ENCODE results near the gene CHKB. TPM values are rescaled to one million over a fixed set of nuclear protein-coding genes. Genes with fewer than 3 reads are reported as not detected.
"Not testable (repeated sequence)": the region's sequence is repeated elsewhere in the genome, so short reads cannot be mapped to it uniquely, and the experiment has no call there.

CHKB gene
- total RNA-seq, 1 experiment from 2014 or later, result 34.8 TPM

DNA sequence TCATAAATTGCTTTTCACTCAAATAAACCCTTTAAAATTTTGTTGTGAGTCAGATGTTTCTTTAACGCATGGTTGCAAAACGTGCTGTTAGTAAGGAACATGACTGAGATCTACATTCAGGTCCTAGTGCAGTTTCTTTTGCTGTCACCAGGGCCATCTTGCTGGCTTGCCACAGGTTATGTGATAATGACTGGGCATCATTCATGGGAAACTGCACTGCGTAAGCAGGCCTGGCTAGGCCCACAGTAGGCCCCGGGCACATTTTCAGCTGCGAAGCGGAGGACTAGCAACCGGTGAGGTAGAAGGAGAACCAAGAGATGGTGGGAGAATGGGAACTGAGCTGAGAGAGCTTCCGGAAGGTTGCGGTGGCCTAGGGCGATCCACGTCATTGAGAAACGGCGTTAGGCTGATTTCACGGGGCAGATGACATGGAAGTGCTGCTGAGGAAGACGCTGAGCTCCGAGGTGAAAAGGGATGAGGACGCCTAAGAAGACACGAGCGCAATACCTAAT, 40.2 kb downstream of the CHKB start:
- in situ Hi-C loops (cut with HindIII; ENCODE audit: low sequenced_read_pairs), result no loop called here
- DNase-seq (ENCODE audit: low spot score), result no peak

DNA sequence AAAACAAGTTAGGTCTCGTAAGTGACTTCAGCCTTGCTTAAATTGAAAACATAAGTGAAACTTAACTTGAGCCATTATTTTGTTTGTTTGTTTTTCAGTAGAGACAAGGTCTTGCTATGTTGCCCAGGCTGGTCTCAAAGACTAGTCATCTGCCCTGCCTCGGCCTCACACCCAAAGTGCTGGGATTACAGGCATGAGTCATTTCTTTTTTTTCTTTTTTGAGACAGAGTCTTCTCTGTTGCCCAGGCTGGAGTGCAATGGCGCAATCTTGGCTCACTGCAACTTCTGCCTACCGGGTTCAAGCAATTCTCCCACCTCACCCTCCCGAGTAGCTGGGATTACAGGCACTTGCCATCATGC, 41.0 kb downstream of the CHKB start:
- in situ Hi-C loops (cut with HindIII; ENCODE audit: low sequenced_read_pairs); DNase-seq (ENCODE audit: low spot score): not testable (repeated sequence)

DNA sequence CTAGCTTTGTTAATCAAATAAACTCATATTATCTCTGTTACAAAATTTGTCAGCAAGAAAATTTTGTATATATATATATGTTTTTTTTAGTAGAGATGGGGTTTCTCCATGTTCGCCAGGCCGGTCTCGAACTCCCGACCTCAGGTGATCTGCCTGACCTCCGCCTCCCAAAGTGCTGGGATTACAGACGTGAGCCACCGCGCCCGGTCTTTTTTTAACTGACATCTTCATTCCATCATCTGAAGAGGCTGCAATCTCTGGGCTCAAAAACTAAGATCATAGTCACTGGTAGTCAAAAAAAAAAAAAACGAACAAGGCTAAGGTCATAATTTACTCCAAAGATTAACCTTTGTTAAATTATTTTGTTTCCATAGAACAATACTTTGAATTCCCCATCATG, 42.3 kb downstream of the CHKB start:
- in situ Hi-C loops (cut with HindIII; ENCODE audit: low sequenced_read_pairs), result no loop called here
- no peak for DNase-seq (ENCODE audit: low spot score)

DNA sequence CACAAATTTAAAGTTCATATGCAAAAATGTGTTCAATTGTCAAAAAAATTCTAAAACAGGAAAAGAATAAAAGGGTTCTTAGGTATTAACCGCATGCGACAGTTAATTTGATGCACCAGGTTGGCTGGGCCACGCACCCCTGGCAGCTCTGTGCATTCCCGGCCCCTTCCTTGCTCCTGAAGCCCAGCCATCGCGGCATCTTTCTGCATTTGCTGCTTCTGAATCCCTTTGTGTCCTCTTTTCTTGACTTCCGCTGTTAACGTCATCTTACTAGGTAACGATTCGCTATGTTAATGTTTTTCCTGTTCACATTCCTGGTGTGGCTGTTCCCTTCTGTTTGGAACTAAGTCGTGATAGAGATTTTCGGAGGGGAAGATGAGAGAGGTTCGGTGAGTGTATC, 44.9 kb downstream of the CHKB start:
- in situ Hi-C loops (cut with HindIII; ENCODE audit: low sequenced_read_pairs), result no loop called here
- DNase-seq (ENCODE audit: low spot score), result no peak

DNA sequence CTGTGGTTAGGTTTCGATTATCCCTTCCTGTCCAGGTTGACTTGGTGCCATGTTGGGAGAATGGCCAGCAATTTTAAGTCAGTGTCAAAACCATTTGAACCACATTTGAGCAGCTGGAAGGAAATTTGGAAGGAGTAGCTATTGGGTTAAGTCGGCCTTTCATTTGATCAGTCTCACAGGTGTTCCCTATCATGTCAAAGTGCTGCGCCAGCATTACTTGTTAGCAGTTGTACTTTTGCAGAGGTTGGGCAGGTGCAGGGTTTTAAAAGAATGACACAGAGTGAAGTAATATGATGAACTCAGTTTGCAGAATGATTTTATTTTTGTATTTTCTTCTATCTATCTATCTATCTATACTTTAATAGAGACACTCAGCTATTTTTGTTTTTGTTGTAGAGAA, 46.4 kb downstream of the CHKB start:
- in situ Hi-C loops (cut with HindIII; ENCODE audit: low sequenced_read_pairs), result no loop called here
- DNase-seq (ENCODE audit: low spot score), result no peak

DNA sequence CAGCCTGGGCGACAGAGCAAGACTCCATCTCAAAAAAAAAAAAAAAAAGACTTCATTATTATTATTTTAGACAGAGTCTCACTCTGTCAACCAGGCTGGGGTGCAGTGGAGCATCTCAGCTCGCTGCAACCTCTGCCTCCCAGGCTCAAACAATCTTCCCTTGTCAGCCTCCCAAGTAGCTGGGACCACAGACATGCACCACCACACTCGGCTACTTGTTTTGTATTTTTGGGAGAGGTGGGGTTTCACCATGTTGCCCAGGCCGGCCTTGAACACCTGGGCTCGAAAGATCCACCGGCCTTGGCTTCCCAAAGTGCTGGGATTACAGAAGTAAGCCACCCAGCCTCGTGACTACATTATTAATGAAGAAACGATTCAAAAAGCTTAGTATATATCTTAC, 47.5 kb downstream of the CHKB start:
- DNase-seq (ENCODE audit: low spot score), result no peak
- in situ Hi-C loops (cut with HindIII; ENCODE audit: low sequenced_read_pairs), result no loop called here

DNA sequence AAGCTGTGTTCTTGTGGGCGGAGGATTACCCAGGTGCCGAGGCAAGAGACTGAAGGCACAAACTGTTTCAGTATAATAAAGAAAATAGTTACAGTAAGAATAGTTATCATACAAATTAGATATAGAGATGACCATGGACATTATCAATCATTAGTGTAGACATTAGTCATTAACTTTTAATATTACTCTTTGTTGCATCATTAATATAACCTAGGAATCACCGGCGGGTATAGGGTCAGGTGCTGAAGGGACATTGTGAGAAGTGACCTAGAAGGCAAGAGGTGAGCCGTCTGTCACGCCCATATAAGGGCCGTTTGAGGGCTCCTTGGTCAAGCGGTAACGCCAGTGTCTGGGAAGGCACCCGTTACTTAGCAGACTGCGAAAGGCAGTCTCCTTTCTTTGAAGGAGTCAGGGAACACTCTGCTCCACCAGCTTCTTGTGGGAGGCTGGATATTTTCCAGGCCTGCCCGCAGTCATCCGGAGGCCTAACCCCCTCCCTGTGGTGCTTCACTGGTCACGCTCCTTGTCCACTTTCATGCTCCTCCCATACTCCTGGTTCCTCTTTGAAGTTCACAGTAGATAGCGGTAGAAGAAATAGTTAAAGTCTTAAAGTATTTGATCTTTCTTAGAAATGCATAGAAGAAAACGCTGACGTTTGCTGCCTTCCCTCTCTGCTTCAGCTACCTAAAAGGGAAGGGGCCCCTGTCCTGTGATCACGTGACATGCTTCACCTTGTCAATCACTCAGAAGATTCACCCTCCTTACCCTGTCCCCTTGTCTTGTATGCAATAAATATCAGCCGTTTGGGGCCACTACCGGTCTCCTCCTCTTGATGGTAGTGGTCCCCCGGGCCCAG, 48.6 kb downstream of the CHKB start:
- DNase-seq (ENCODE audit: low spot score); in situ Hi-C loops (cut with HindIII; ENCODE audit: low sequenced_read_pairs): not testable (repeated sequence)

DNA sequence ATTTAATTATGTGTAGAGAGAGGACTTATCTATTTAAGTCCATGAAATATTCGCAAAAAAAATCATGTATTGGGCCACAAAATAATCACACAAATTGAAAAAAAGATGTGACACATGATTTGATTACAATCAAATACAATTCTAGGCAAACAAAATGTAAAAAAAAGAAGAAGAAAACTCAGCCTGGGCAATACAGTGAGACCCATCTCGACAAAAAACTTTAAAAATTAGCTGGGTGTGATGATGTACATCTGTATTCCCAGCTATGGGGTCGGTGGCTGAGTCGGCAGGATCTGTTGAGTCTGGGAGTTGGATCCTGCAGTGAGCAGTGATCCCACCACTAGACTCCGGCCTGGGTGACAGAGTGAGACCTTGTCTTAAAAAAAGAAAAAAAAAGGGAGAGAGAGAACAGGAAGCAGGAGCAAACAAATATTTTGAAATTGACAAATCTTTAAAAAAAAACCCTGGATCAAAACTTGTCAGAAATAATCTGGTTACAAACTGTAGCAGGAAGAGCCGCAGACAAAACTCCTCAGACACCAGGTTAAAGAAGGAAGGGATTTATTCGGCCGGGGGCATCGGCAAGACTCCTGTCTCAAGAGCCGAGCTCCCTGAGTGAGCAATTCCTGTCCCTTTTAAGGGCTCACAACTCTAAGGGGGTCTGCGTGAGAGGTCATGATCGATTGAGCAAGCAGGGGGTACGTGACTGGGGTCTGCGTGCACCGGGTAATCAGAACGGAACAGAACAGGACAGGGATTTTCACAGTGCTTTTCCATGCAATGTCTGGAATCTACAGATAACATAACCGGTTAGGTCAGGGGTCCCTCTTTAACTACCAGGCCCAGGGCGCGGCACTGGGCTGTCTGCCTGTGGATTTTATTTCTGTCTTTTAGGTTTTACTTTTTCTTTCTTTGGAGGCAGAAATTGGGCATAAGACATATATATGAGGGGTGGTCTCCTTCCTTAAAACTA, 49.5 kb downstream of the CHKB start:
- in situ Hi-C loops (cut with HindIII; ENCODE audit: low sequenced_read_pairs), result no loop called here
- DNase-seq (ENCODE audit: low spot score), result no peak

DNA sequence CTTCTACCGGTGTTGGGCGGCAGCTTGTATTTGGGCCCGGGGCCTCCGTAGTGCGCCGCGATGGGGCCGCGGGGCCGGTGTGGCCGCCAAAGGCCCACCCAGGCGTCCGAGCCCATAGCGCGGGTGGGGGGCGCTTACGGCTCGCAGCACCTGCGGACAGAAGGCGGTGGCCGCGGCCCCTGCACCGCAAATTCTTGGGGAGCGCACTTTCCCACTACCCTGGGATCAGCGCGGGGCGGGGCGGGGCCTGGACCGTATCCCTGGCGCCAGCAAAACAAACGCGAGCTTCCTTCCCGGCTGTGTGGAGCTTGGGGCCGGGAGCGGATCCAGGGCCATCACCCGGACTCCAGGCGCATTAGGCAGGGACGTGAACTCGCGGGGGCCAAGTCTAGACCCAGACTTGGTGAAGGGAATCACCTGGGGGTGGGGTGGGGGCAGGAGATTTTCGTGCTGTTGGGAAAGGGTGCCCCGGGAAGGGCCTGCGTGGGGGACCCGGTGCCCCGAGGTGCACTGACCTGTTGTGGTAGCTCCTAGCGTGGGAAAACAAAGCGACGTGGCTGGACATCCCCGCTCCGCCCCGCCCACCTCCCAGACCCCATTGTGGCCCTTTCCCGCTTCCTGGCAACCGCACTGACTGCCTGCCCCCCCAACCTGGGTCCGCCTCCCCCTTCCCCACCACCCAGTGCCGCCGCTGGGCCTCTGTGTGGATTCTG, 50.5 kb downstream of the CHKB start:
- peak; percentile 58 for DNase-seq (ENCODE audit: low spot score)
- in situ Hi-C loops (cut with HindIII; ENCODE audit: low sequenced_read_pairs), result no loop called here

DNA sequence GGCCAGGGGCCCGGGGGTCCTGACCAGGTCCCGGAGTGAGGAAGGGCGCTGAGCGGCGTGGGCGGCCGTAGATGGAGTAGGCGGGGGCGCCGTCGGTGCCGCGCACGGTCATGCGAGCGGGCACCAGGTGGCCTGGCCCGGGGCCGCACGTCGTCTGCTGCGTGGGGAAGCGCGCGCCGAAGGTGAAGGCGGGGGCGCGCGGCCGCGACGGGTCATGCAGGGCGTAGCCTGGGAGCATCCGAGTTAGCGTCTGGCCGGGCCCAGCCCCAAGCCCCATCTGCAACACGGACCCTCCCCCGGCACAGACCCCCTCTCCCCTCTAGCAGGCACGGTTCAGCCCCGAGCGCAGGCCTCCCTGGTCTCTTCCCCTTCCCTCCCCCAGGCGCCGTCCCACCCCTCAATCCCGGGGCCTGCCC, 51.1 kb downstream of the CHKB start:
- DNase-seq (ENCODE audit: low spot score), result no peak
- in situ Hi-C loops (cut with HindIII; ENCODE audit: low sequenced_read_pairs), result no loop called here

DNA sequence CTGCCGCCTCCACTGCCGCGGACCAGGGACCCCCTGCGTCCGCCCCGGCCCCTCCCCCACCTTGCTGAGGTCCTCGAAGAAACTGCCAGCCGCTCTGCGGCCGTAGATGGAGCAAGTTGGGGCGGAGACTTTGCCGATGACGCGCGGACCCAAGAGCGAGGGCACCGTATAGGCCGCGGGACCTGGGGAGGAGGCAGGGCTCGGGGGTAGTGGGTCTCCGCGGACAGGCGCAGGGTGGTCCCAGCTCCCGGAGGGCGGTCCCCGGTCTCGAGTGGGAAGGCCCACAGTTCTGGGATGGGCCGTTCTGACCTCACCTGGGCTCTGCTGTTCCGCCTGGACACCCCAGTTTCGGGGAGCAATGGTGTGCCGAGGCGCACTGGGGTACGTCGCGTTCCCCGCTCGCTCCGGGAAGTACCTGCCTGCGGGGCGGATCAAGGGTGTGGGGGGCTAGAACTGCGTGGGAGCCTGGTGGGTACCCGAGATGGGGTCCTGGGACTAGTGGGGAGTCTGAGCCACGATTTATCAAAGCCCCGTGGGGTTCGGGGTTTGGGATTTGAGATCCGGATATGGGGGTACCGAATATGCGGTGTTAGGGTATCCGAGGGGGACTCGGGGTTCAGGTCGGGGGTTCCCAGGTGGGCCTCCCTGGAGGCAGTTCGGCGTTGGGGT, 51.6 kb downstream of the CHKB start:
- peak; percentile 45 for DNase-seq (ENCODE audit: low spot score)
- in situ Hi-C loops (cut with HindIII; ENCODE audit: low sequenced_read_pairs), result no loop called here

DNA sequence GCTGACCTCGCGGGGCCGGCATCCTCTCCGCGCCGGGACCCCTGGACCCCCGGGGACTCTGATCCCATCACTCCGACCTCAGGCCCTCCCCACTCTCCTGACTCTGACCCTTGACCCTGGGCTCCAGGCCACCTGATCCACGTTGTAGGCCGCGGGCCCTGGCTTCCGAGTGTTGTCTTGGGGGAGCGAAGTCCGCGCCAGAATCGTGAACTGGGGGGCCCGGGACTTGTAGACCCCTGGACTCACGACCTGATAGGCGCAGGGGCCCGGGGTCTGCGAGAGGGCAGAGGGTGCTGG, 52.1 kb downstream of the CHKB start:
- no peak for DNase-seq (ENCODE audit: low spot score)
- in situ Hi-C loops (cut with HindIII; ENCODE audit: low sequenced_read_pairs), result no loop called here

DNA sequence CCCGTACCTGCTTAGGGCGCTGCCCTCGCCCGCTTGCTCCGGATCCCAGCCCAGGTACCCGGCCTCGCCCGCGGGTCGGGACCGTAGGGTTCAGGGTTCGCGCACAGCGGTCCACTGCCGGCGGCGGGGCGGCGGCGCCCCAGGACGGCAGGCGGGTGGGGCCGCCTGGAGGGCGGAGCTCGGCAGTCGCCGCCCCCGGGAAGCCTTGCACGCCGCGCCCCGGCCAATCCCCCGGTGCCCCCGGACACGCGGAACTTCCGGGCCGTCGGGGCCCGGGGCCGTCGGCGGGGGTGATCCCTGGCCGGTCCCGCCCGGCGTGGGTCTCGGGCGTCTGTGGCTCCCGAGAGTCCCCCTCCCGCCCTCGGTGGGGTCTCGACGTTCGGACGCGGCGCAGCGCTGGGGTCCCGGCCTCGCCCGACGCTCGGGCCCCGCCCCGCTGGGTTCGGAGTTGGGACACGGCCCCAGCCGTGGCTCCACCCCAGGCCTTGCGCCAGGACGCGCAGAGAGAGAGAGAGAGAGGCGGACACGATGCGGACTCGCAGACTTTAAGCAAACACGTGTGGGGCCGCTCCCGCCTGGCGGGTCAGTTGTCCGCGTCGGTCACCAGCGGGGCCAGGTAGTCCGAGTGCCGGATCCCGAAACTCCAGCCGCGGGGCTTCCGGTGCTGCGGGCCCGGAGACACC, 52.6 kb downstream of the CHKB start, which contains the start of gene TYMP:
TSS of gene TYMP (minus strand) at position 116 of the 683 bp plus-strand sequence. CDS start 303 bp downstream, outside the sequence.
- no peak for DNase-seq (ENCODE audit: low spot score)

DNA sequence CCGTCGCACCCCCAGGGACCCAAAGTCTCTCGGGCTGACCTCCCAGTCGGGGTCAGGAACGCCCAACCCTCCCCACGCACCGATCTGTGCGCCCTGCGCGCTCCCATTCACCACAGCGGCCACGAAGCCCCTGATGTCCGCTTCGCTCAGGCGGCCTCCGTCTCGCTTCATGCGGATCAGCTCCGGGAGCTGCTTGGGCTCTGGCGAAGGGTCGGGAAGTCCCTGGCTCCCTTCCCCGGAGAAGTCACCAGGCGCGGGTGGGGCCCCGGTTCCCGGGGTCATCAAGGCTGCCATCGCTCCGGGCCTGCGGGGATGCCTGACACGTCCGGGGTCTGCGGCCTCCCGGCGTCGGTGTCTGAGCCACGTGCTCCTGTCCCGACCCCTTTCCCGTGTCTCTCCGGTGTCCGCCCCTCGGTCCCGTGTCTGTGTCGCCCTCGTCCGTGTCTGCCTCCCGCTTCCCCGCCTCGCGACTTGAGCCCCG, 53.2 kb downstream of the CHKB start:
- DNase-seq (ENCODE audit: low spot score), result no peak
- in situ Hi-C loops (cut with HindIII; ENCODE audit: low sequenced_read_pairs), result no loop called here

More for the DNA sequence above, 52.6 kb downstream of the CHKB start, which contains the start of gene TYMP:
- in situ Hi-C loops (cut with HindIII; ENCODE audit: low sequenced_read_pairs), result no loop called here
